IPS DF 6.9 (cell line): ENCODE measurements around the gene TM4SF1.

Experiments
- DNase-seq: peaks from one replicate; pipeline ENCODE4 v3.0.0-alpha.2; 2013; ENCODE audit warnings: low read depth, low spot score
- H3K27ac ChIP-seq: one replicate; pipeline ENCODE4 v1.5.1; 2013; ENCODE audit warnings: low read length, control low read depth
- H3K27me3 ChIP-seq: 2 replicates; pipeline ENCODE4 v1.6.1; 2013; ENCODE audit warnings: mild to moderate bottlenecking, low read length; ENCODE audit not compliant: control insufficient read depth, insufficient read depth
- H3K36me3 ChIP-seq: 2 replicates; pipeline ENCODE4 v1.6.1; 2013; ENCODE audit warnings: low read length; ENCODE audit not compliant: control insufficient read depth, insufficient read depth
- H3K4me1 ChIP-seq: 2 replicates; pipeline ENCODE4 v1.6.1; 2013; ENCODE audit warnings: low read length; ENCODE audit not compliant: control insufficient read depth, insufficient read depth
- H3K4me3 ChIP-seq: 2 replicates; pipeline ENCODE4 v1.5.1; 2013; ENCODE audit warnings: mild to moderate bottlenecking, low read length
- H3K9me3 ChIP-seq: 2 replicates; pipeline ENCODE4 v1.6.1; 2013; ENCODE audit warnings: low read length, inconsistent platforms; ENCODE audit not compliant: control insufficient read depth, insufficient read depth
- WGBS: extraction: QIAGEN DNeasy Blood & Tissue Kit; methylation state at CpG from one replicate; pipeline ENCODE4 v1.1.7; 2013; ENCODE audit warnings: mixed read lengths, missing lambda C conversion rate; ENCODE audit not compliant: insufficient read length, insufficient coverage; 5-methylcytosine and 5-hydroxymethylcytosine counted together

TM4SF1 gene

GRCh38 chr3:149374793-149375500, 2.5 kb downstream of the TM4SF1 start:
- Histone ChIP-seq H3K9me3 (no peaks in the 10 kb centered on the region), H3K36me3 (no peaks in the 10 kb centered on the region), H3K4me1 (peaks cover 3% of the 10 kb centered on the region; the same call in 1 of the 2 replicates), H3K4me3 (no peak overlapping the region), H3K27ac (no peak overlapping the region), H3K27me3 (no peaks in the 10 kb centered on the region)
- DNase-seq, result no peak
- no CpG with 5 or more reads among the region's 3 CpGs for WGBS

GRCh38 chr3:149374391-149374790, 3.1 kb downstream of the TM4SF1 start:
- H3K27ac ChIP-seq, result no peak overlapping the region
- no peaks in the 10 kb centered on the region for H3K9me3 ChIP-seq
- WGBS, result no CpG with 5 or more reads among the region's 1 CpG
- no peak for DNase-seq
- no peaks in the 10 kb centered on the region for H3K36me3 ChIP-seq
- no peaks in the 10 kb centered on the region for H3K27me3 ChIP-seq
- no peak overlapping the region for H3K4me3 ChIP-seq
- peaks cover 3% of the 10 kb centered on the region; the same call in 1 of the 2 replicates for H3K4me1 ChIP-seq

- no peak for DNase-seq
- no peaks in the 10 kb centered on the region for H3K9me3 ChIP-seq
- no peak overlapping the region for H3K27ac ChIP-seq
- peaks cover 3% of the 10 kb centered on the region; the same call in 1 of the 2 replicates for H3K4me1 ChIP-seq
- no peaks in the 10 kb centered on the region for H3K27me3 ChIP-seq
- WGBS, result no CpG with 5 or more reads among the region's 2 CpGs
- H3K4me3 ChIP-seq, result no peak overlapping the region
- no peaks in the 10 kb centered on the region for H3K36me3 ChIP-seq
Measured at GRCh38 chr3:149373235-149374125, 4.0 kb downstream of the TM4SF1 start.

GRCh38 chr3:149371723-149372114, 5.7 kb downstream of the TM4SF1 start:
- H3K36me3 ChIP-seq, result no peaks in the 10 kb centered on the region
- H3K27me3 ChIP-seq, result no peaks in the 10 kb centered on the region
- H3K9me3 ChIP-seq, result no peaks in the 10 kb centered on the region
- H3K27ac ChIP-seq, result no peak overlapping the region
- H3K4me1 ChIP-seq, result no peaks in the 10 kb centered on the region
- no peak for DNase-seq
- WGBS, result no CpG with 5 or more reads among the region's 2 CpGs
- no peak overlapping the region for H3K4me3 ChIP-seq

- H3K4me3 ChIP-seq, result no peak overlapping the region
- no peaks in the 10 kb centered on the region for H3K27me3 ChIP-seq
- no peaks in the 10 kb centered on the region for H3K36me3 ChIP-seq
- no peak overlapping the region for H3K27ac ChIP-seq
- DNase-seq, result no peak
- WGBS, result no CpG with 5 or more reads among the region's 7 CpGs
- H3K4me1 ChIP-seq, result no peaks in the 10 kb centered on the region
- no peaks in the 10 kb centered on the region for H3K9me3 ChIP-seq
Measured at GRCh38 chr3:149371001-149371722, 6.3 kb downstream of the TM4SF1 start.

GRCh38 chr3:149369991-149370866, 7.2 kb downstream of the TM4SF1 start:
- Histone ChIP-seq H3K4me1 (no peaks in the 10 kb centered on the region), H3K9me3 (no peaks in the 10 kb centered on the region), H3K4me3 (no peak overlapping the region), H3K36me3 (no peaks in the 10 kb centered on the region), H3K27ac (no peak overlapping the region), H3K27me3 (no peaks in the 10 kb centered on the region)
- WGBS, result no CpG with 5 or more reads among the region's 3 CpGs
- DNase-seq, result no peak

- Histone ChIP-seq H3K27me3 (no peaks in the 10 kb centered on the region), H3K4me3 (no peak overlapping the region), H3K36me3 (no peaks in the 10 kb centered on the region), H3K27ac (no peak overlapping the region), H3K4me1 (no peaks in the 10 kb centered on the region), H3K9me3 (no peaks in the 10 kb centered on the region)
- no peak for DNase-seq
- no CpG with 5 or more reads among the region's 6 CpGs for WGBS
Measured at GRCh38 chr3:149368674-149369497, 8.6 kb downstream of the TM4SF1 start.

GRCh38 chr3:149368201-149368673, 9.2 kb downstream of the TM4SF1 start:
- Histone ChIP-seq H3K4me3 (no peak overlapping the region), H3K9me3 (no peaks in the 10 kb centered on the region), H3K27me3 (no peaks in the 10 kb centered on the region), H3K4me1 (no peaks in the 10 kb centered on the region), H3K27ac (no peak overlapping the region), H3K36me3 (no peaks in the 10 kb centered on the region)
- no peak for DNase-seq
- no CpG with 5 or more reads among the region's 6 CpGs for WGBS
